SK-N-SH (cell line): ENCODE measurements around the gene VMAC.

Experiments used
- CTCF ChIP-seq: fragments of 200-600 bp; sonication (generic); IDR thresholded peaks from 2 replicates; pipeline ENCODE4 v1.6.1; 2017; ENCODE audit warnings: antibody characterized with exemption, mild to moderate bottlenecking, moderate library complexity
- POLR2AphosphoS5 ChIP-seq: IDR thresholded peaks from 2 replicates; pipeline ENCODE4 v1.6.1; 2012; ENCODE audit warnings: low read depth, low read length
- RAD21 ChIP-seq: IDR thresholded peaks from 2 replicates; pipeline ENCODE4 v1.6.1; 2012; ENCODE audit warnings: mild to moderate bottlenecking, low read length

GRCh38 chr19:5893907-5894703 lies 10.6 kb upstream of the VMAC start:
- TF ChIP-seq RAD21: peak; percentile 23; the same call in 1 of the 2 replicates
- TF ChIP-seq POLR2AphosphoS5: no peak
- no peak for TF ChIP-seq CTCF
